ENCODE results near the gene SLC35F3. TPM values are rescaled to one million over a fixed set of nuclear protein-coding genes. Genes with fewer than 3 reads are reported as not detected.

The SLC35F3 gene
- total and polyA plus RNA-seq, 3 donors from 2014 or later: 0.43 to 0.87 (median 0.47) TPM

DNA sequence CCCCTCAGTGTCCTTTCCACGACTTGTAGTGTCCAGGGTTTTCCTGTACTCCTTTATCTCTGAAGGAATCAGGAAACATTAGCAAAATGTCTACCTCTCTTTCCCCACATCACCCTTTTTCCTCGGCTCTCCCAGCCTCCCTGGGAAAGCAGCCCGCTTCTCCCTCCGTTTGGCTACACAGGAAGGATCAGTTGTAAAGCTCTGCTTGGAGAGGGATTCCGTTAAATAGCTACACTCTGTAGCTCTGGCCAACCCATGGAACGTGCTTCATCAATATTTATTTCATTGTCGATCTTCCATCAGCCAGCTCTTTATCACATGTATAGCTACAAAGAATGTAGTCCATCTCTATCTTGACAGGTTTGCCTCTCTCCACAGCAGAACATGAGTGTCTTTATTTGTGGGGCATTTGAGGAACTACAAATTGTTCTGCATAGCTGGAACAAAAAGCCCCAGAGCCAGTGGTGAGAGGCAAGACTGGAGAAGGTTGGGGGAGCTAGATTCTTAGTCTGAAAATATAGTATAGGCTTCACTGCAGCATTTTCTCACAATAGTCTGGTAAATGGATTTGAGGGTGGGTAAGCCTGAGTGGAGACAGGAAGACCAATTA lies 191.8 kb downstream of the SLC35F3 start:
- TF ChIP-seq, protein P1, sequence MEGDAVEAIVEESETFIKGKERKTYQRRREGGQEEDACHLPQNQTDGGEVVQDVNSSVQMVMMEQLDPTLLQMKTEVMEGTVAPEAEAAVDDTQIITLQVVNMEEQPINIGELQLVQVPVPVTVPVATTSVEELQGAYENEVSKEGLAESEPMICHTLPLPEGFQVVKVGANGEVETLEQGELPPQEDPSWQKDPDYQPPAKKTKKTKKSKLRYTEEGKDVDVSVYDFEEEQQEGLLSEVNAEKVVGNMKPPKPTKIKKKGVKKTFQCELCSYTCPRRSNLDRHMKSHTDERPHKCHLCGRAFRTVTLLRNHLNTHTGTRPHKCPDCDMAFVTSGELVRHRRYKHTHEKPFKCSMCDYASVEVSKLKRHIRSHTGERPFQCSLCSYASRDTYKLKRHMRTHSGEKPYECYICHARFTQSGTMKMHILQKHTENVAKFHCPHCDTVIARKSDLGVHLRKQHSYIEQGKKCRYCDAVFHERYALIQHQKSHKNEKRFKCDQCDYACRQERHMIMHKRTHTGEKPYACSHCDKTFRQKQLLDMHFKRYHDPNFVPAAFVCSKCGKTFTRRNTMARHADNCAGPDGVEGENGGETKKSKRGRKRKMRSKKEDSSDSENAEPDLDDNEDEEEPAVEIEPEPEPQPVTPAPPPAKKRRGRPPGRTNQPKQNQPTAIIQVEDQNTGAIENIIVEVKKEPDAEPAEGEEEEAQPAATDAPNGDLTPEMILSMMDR (IDR thresholded peaks at IDR 0.05): no peak
- TF ChIP-seq POLR2A (IDR thresholded peaks at IDR 0.05): no peak
- Histone ChIP-seq H3K9me3 (no peaks in the 10 kb centered on the region), H3K4me1 (peaks cover 11% of the 10 kb centered on the region), H3K27me3 (no peaks in the 10 kb centered on the region), H3K4me3 (no peak overlapping the region), H3K27ac (no peak overlapping the region), H3K36me3 (ENCODE audit: low read depth, missing control alignments) (no peaks in the 10 kb centered on the region)
- intact Hi-C loops (cut with DNase I; ENCODE audit: low total_unique reads): no loop called here
- WGBS, 2 donors: 68 to 69% methylated on average over 7 of the region's 7 CpGs
- no peak for DNase-seq

GRCh38 chr1:234102583-234102982 lies 198.1 kb downstream of the SLC35F3 start:
- 39 to 53% methylated on average over 8 of the region's 8 CpGs for WGBS, 2 donors
- H3K4me1 ChIP-seq: no peaks in the 10 kb centered on the region
- no peak overlapping the region for H3K4me3 ChIP-seq
- intact Hi-C loops (cut with DNase I; ENCODE audit: low total_unique reads): no loop called here
- DNase-seq: no peak
- no peaks in the 10 kb centered on the region for H3K9me3 ChIP-seq
- no peaks in the 10 kb centered on the region for H3K27me3 ChIP-seq
- H3K27ac ChIP-seq: no peak overlapping the region
- no peaks in the 10 kb centered on the region for H3K36me3 ChIP-seq (ENCODE audit: low read depth, missing control alignments)
- TF ChIP-seq, protein P1 (IDR thresholded peaks at IDR 0.05): no peak
- TF ChIP-seq POLR2A (IDR thresholded peaks at IDR 0.05): no peak

DNA sequence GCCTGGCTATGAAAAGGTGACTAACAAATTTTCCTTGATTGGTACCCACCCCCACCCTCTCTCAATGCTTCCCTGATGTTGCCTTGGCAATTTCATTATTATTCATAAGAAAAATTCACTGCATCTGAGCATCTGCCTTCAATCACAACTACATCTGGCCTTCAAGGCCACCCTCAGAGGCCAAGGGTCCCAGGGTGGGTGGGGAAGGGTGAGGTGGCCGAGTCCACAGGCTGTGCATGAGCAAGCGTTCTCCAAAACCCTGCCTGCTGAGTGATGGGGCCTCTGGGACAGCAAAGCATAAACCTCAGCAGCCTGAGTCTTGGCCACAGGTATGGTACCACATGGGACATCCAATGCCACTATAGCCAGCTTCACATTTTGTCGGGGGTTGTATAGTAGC lies 198.7 kb downstream of the SLC35F3 start:
- 73 to 94% methylated on average over 3 of the region's 3 CpGs for WGBS, 2 donors

GRCh38 chr1:234106032-234106431 lies 201.6 kb downstream of the SLC35F3 start:
- no peak overlapping the region for H3K4me3 ChIP-seq
- no peaks in the 10 kb centered on the region for H3K4me1 ChIP-seq
- WGBS, 2 donors: 85 to 86% methylated on average over 2 of the region's 2 CpGs
- no peak for DNase-seq
- no peaks in the 10 kb centered on the region for H3K9me3 ChIP-seq
- TF ChIP-seq, protein P1 (IDR thresholded peaks at IDR 0.05): no peak
- no peak for TF ChIP-seq POLR2A (IDR thresholded peaks at IDR 0.05)
- intact Hi-C loops (cut with DNase I; ENCODE audit: low total_unique reads): no loop called here
- H3K27ac ChIP-seq: no peak overlapping the region
- H3K27me3 ChIP-seq: no peaks in the 10 kb centered on the region
- H3K36me3 ChIP-seq (ENCODE audit: low read depth, missing control alignments): no peaks in the 10 kb centered on the region

More for the DNA sequence above, 198.7 kb downstream of the SLC35F3 start:
- H3K4me3 ChIP-seq: no peak overlapping the region
- H3K27ac ChIP-seq: no peak overlapping the region
- no peak for TF ChIP-seq POLR2A (IDR thresholded peaks at IDR 0.05)
- TF ChIP-seq, protein P1 (IDR thresholded peaks at IDR 0.05): no peak
- H3K9me3 ChIP-seq: no peaks in the 10 kb centered on the region
- H3K4me1 ChIP-seq: no peaks in the 10 kb centered on the region
- intact Hi-C loops (cut with DNase I; ENCODE audit: low total_unique reads): no loop called here
- DNase-seq: no peak
- no peaks in the 10 kb centered on the region for H3K36me3 ChIP-seq (ENCODE audit: low read depth, missing control alignments)
- no peaks in the 10 kb centered on the region for H3K27me3 ChIP-seq

DNA sequence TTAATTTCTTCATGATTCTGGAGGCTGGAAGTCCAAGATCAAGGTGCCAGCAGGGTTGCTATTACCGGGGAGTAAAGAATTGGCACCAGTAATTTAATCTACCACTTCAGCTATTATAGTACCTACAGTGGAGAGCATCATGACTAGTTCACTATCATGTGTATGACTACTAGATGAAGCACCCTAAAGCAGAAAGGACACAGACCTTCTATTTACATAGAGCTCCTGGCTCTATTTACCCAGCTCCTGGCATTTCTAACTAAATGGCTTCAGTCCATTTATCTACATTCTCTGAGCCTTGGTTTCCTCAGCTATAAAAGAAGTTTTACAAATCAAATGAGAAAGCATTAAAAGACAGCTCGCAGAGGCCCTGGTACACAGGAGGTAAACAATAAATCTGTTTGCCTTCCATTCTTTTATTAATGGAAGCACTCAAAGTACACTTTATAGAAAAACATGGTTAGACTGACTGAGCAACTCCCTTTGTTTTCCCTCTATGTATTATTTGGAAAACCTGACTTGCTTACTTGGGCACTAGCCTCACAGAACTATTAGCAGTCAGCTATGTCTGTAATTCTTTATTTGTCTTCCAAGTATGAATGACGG lies 203.0 kb downstream of the SLC35F3 start:
- TF ChIP-seq, protein P1 (IDR thresholded peaks at IDR 0.05): no peak
- no peak for TF ChIP-seq POLR2A (IDR thresholded peaks at IDR 0.05)
- H3K36me3 ChIP-seq (ENCODE audit: low read depth, missing control alignments): no peaks in the 10 kb centered on the region
- intact Hi-C loops (cut with DNase I; ENCODE audit: low total_unique reads): no loop called here
- no peaks in the 10 kb centered on the region for H3K4me1 ChIP-seq
- H3K27ac ChIP-seq: no peak overlapping the region
- H3K9me3 ChIP-seq: no peaks in the 10 kb centered on the region
- H3K27me3 ChIP-seq: no peaks in the 10 kb centered on the region
- DNase-seq: no peak
- 91 to 95% methylated on average over 3 of the region's 3 CpGs for WGBS, 2 donors
- no peak overlapping the region for H3K4me3 ChIP-seq
